H1 (cell line): ENCODE data around the gene LDLR.

Source experiments
- ATF3 ChIP-seq: IDR thresholded peaks from 2 replicates; pipeline ENCODE4 v1.6.1; 2011; ENCODE audit warnings: low read depth, mild to moderate bottlenecking, low read length; ENCODE audit not compliant: insufficient read depth
- CTCF ChIP-seq, 3 experiments: IDR thresholded peaks; 1 replicate in 2 of 3; 2 replicates in 1 of 3; pipeline versions ENCODE4 v1.5.1 to v1.6.1; 2011; ENCODE audit warnings: low read length in 3 of 3, mild to moderate bottlenecking in 3 of 3, inconsistent platforms in 2 of 3, low read depth in 1 of 3, moderate library complexity in 1 of 3; ENCODE audit not compliant: insufficient read depth in 1 of 3; ENCODE audit errors: control extremely low read depth in 1 of 3
- EGR1 ChIP-seq: IDR thresholded peaks from 2 replicates; pipeline ENCODE4 v1.6.1; 2011; ENCODE audit warnings: low read depth, low read length, borderline replicate concordance
- EP300 ChIP-seq, 2 experiments: IDR thresholded peaks; 1 replicate in 1 of 2; 2 replicates in 1 of 2; pipeline ENCODE4 v1.6.1; 2011 to 2012; ENCODE audit warnings: low read depth in 2 of 2, low read length in 2 of 2, mild to moderate bottlenecking in 2 of 2, borderline replicate concordance in 1 of 2, inconsistent platforms in 1 of 2, moderate library complexity in 1 of 2
- EZH2 ChIP-seq: fragments of 200-600 bp; sonication (generic); IDR thresholded peaks from 2 replicates; pipeline ENCODE4 v1.7.1; 2012; ENCODE audit warnings: low read depth, mild to moderate bottlenecking, moderate library complexity, low read length, inconsistent platforms; ENCODE audit not compliant: severe bottlenecking
- POLR2A ChIP-seq, 2 experiments: IDR thresholded peaks; 1 replicate in 1 of 2; 2 replicates in 1 of 2; pipeline ENCODE4 v1.6.1; 2011; ENCODE audit warnings: low read depth in 2 of 2, low read length in 2 of 2, mild to moderate bottlenecking in 2 of 2; ENCODE audit errors: control extremely low read depth in 1 of 2
- RAD21 ChIP-seq, 2 experiments: IDR thresholded peaks in 1 of 2; conservative IDR thresholded peaks in 1 of 2; 2 replicates each; pipeline ENCODE4 v1.6.1; 2011; ENCODE audit warnings: low read depth in 2 of 2, low read length in 2 of 2, improper control_type of control experiment in 1 of 2, inconsistent platforms in 1 of 2, mild to moderate bottlenecking in 1 of 2, moderate library complexity in 1 of 2
- SUZ12 ChIP-seq: fragments of 200-600 bp; sonication (generic); IDR thresholded peaks from 2 replicates; pipeline ENCODE4 v1.6.1; 2012; ENCODE audit warnings: mild to moderate bottlenecking, inconsistent platforms, low read length, moderate library complexity, mixed read lengths

- TF ChIP-seq CTCF (IDR thresholded peaks at IDR 0.05; ENCODE audit: control extremely low read depth in 1 of 3, insufficient read depth in 1 of 3, low read depth in 1 of 3, low read length in 3 of 3) (no peak), SUZ12 (no peak), ATF3 (no peak), POLR2A (IDR thresholded peaks at IDR 0.05; ENCODE audit: control extremely low read depth in 1 of 2, low read depth in 2 of 2, low read length in 2 of 2) (no peak), EP300 (IDR thresholded peaks at IDR 0.05; ENCODE audit: borderline replicate concordance in 1 of 2, low read depth in 2 of 2, low read length in 2 of 2) (no peak), RAD21 (IDR thresholded peaks at IDR 0.05 in 1 of 2, conservative IDR thresholded peaks at IDR 0.05 in 1 of 2; ENCODE audit: low read depth in 2 of 2, low read length in 2 of 2) (no peak), EGR1 (no peak), EZH2 (no peak)
Measured at GRCh38 chr19:11111771-11112144, 22.5 kb downstream of the LDLR start.
